AG09319 (cell line): ENCODE data around the gene KRTAP4-9.

Source experiments
- DNase-seq: peaks from one replicate; pipeline ENCODE4 v3.0.0-alpha.2; 2010; ENCODE audit warnings: low read depth; ENCODE audit errors: extremely low read depth
- CTCF ChIP-seq: IDR thresholded peaks from 2 replicates; pipeline ENCODE4 v1.5.1; 2011; ENCODE audit warnings: low read depth, mild to moderate bottlenecking, inconsistent platforms, low read length, moderate library complexity

The KRTAP4-9 gene

GRCh38 chr17:41153856-41154255 lies 48.7 kb downstream of the KRTAP4-9 start:
- TF ChIP-seq CTCF, result no peak
- DNase-seq, result no peak
